Panc1 (cell line): ENCODE data around the gene MXD4.

Source experiments
- POLR2AphosphoS5 ChIP-seq: IDR thresholded peaks from 2 replicates; pipeline ENCODE4 v1.6.1; 2012; ENCODE audit warnings: mild to moderate bottlenecking, low read depth, low read length, moderate library complexity
- SIN3A ChIP-seq: IDR thresholded peaks from 2 replicates; pipeline ENCODE4 v1.6.1; 2012; ENCODE audit warnings: low read depth, mild to moderate bottlenecking, low read length, moderate library complexity, borderline replicate concordance; ENCODE audit not compliant: insufficient read depth
- TCF7L2 ChIP-seq: IDR thresholded peaks from 2 replicates; pipeline ENCODE4 v1.6.1; 2011; ENCODE audit warnings: mild to moderate bottlenecking, low read depth, low read length, inconsistent platforms
- TF ChIP-seq, protein P1 (sequence below), 2 experiments: IDR thresholded peaks; 2 replicates each; pipeline ENCODE4 v1.6.1; 2011 to 2012; ENCODE audit warnings: low read depth in 2 of 2, control low read depth in 1 of 2, low read length in 1 of 2, mild to moderate bottlenecking in 1 of 2, moderate library complexity in 1 of 2; ENCODE audit not compliant: insufficient read depth in 1 of 2
- TF ChIP-seq, protein P2 (sequence below): fragments of 450-650 bp; IDR thresholded peaks from 2 replicates; pipeline ENCODE4 v1.5.1; 2017; ENCODE audit warnings: mild to moderate bottlenecking

DNA sequence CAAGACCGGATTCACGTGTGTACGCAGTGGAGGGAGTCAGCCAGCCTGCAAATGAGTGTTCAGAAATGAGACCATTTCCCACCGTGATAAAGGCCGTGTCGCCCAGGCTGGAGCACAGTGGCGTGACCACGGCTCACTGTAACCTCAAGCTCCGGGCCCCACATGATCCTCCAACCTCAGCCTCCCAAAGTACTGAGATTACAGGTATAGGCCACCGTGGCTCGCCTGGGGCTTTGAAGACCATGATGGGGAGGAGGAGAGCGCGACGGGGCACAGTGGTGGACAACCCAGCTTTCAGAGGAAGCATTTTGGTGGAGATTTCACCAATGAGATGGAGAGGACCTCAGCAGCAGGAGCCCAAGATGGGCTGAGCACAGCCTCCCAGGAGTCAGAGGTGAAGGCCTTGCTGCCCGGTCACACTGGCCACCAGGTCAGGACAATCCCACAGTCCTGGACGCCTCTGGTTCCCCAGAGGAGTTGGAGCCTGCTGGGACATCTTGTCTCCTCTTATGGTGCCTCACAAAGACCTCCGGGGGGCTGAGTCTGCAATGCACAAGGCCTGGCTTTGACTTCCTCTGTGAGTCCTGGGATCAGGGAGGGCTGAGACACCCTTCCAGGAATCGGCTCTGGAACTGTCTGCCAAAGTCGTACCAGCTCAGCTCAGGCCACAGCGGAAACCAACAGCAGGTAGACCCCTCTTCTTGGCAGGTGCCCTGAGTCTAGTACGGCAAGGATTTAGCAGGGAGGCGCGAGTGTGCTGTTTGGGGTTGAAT lies 22.4 kb upstream of the MXD4 start:
- TF ChIP-seq, protein P1, sequence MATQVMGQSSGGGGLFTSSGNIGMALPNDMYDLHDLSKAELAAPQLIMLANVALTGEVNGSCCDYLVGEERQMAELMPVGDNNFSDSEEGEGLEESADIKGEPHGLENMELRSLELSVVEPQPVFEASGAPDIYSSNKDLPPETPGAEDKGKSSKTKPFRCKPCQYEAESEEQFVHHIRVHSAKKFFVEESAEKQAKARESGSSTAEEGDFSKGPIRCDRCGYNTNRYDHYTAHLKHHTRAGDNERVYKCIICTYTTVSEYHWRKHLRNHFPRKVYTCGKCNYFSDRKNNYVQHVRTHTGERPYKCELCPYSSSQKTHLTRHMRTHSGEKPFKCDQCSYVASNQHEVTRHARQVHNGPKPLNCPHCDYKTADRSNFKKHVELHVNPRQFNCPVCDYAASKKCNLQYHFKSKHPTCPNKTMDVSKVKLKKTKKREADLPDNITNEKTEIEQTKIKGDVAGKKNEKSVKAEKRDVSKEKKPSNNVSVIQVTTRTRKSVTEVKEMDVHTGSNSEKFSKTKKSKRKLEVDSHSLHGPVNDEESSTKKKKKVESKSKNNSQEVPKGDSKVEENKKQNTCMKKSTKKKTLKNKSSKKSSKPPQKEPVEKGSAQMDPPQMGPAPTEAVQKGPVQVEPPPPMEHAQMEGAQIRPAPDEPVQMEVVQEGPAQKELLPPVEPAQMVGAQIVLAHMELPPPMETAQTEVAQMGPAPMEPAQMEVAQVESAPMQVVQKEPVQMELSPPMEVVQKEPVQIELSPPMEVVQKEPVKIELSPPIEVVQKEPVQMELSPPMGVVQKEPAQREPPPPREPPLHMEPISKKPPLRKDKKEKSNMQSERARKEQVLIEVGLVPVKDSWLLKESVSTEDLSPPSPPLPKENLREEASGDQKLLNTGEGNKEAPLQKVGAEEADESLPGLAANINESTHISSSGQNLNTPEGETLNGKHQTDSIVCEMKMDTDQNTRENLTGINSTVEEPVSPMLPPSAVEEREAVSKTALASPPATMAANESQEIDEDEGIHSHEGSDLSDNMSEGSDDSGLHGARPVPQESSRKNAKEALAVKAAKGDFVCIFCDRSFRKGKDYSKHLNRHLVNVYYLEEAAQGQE (IDR thresholded peaks at IDR 0.05; ENCODE audit: insufficient read depth in 1 of 2, low read depth in 2 of 2, low read length in 1 of 2): no peak
- TF ChIP-seq, protein P2, sequence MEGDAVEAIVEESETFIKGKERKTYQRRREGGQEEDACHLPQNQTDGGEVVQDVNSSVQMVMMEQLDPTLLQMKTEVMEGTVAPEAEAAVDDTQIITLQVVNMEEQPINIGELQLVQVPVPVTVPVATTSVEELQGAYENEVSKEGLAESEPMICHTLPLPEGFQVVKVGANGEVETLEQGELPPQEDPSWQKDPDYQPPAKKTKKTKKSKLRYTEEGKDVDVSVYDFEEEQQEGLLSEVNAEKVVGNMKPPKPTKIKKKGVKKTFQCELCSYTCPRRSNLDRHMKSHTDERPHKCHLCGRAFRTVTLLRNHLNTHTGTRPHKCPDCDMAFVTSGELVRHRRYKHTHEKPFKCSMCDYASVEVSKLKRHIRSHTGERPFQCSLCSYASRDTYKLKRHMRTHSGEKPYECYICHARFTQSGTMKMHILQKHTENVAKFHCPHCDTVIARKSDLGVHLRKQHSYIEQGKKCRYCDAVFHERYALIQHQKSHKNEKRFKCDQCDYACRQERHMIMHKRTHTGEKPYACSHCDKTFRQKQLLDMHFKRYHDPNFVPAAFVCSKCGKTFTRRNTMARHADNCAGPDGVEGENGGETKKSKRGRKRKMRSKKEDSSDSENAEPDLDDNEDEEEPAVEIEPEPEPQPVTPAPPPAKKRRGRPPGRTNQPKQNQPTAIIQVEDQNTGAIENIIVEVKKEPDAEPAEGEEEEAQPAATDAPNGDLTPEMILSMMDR: no peak
- TF ChIP-seq TCF7L2 (no peak), POLR2AphosphoS5 (no peak), SIN3A (no peak)
